ENCODE results near the gene WNT4. TPM values are rescaled to one million over a fixed set of nuclear protein-coding genes. Genes with fewer than 3 reads are reported as not detected.
A peak's percentile ranks its signal among the peaks of the same experiment; 100 is the strongest.

The WNT4 gene
- total and polyA plus RNA-seq, 9 of the 15 experiments (the other 6 are each of a cell fraction or from before 2014, with no cell fraction given), result 0.01 TPM; not detected in 8

DNA sequence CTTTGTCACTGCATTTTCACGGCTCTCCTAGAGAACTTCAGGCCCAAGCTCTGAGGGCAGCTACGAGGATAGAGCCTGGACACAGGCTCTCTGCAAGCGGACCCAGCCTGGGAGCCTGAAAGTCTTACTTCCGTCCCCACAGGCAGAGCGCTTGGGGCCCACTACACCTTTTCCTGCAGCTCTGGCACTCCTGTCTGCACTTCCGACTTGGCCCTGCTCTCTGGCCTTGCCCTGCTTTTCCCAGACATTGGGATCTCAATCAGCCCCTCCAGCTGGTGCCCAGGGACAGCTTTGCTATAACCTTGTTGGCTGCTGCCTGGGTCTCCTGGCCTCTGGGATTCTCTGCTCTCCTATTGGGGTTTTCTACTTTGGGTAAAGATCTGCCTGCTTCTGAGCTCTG, 27.6 kb downstream of the WNT4 start:
- H3K79me2 ChIP-seq (ENCODE audit: control insufficient read depth, insufficient read depth, low read length), result no peaks in the 10 kb centered on the region
- peaks cover 10% of the 10 kb centered on the region for H3K9me1 ChIP-seq (ENCODE audit: control insufficient read depth, insufficient read depth, low read length)
- H4K20me1 ChIP-seq (replicated peaks; ENCODE audit: control insufficient read depth, insufficient read depth, low read length), result peaks cover 28% of the 10 kb centered on the region
- peak overlapping the region in 1 of 2 experiments; percentile 72; a peak in 2 of 4 replicates for H3K9ac ChIP-seq (ENCODE audit: insufficient read depth in 1 of 2, low read depth in 2 of 2, low read length in 2 of 2)
- intact Hi-C loops (cut with micrococcal nuclease) (no loop called here), in situ Hi-C loops (cut with MboI) (no loop called here)
- CTCF ChIA-PET (ENCODE audit: low intra/inter-chr PET ratio), result no interaction called here
- peaks cover 0 to 32% of the 10 kb centered on the region in 2 experiments; a peak in 2 of 5 replicates for H3K4me1 ChIP-seq (replicated peaks in 1 of 2; ENCODE audit: control insufficient read depth in 2 of 2, insufficient read depth in 2 of 2, low read length in 2 of 2)
- H3K36me3 ChIP-seq (ENCODE audit: control insufficient read depth, insufficient read depth, low read length), result peaks cover 37% of the 10 kb centered on the region; the same call in 2 of the 3 replicates
- FAIRE-seq (no peak), DNase-seq (ENCODE audit: extremely low read depth in 1 of 4, low spot score in 3 of 4) (no peak), ATAC-seq (no peak; the same call in 2 of the 3 replicates)
- WGBS (ENCODE audit: insufficient coverage, low coverage, missing lambda C conversion rate), result 81% methylated on average over 6 of the region's 6 CpGs
- H3K4me2 ChIP-seq (ENCODE audit: insufficient read depth, low read length), result no peak overlapping the region
- no peak overlapping the region for H2AFZ ChIP-seq (ENCODE audit: low read depth, low read length)
- TF ChIP-seq NCOA4 (IDR thresholded peaks at IDR 0.05; ENCODE audit: partially characterized antibody) (no peak), HDAC1 (IDR thresholded peaks at IDR 0.05) (no peak), CCNT2 (IDR thresholded peaks at IDR 0.05; ENCODE audit: borderline replicate concordance, extremely low read depth, insufficient read length, low read depth, low read length) (no peak), FOSL1 (tag; conservative IDR thresholded peaks at IDR 0.05) (no peak), HEY1 (CRISPR knock-in tag; IDR thresholded peaks at IDR 0.05; ENCODE audit: borderline replicate concordance) (no peak), PHB (CRISPR knock-in tag; IDR thresholded peaks at IDR 0.05) (no peak), MYC (IDR thresholded peaks at IDR 0.05; ENCODE audit: low read depth, low read length) (no peak), MYC (CRISPR knock-in tag; IDR thresholded peaks at IDR 0.05; ENCODE audit: borderline replicate concordance, low read depth) (no peak), SIX5 (IDR thresholded peaks at IDR 0.05; ENCODE audit: borderline replicate concordance in 1 of 2, insufficient read depth in 1 of 2, low read depth in 1 of 2, low read length in 2 of 2) (no peak), RBM34 (IDR thresholded peaks at IDR 0.05; ENCODE audit: borderline replicate concordance, insufficient read depth, low read length) (no peak), SREBF2 (CRISPR knock-in tag; IDR thresholded peaks at IDR 0.05) (no peak)
- TF ChIP-seq, protein P1, sequence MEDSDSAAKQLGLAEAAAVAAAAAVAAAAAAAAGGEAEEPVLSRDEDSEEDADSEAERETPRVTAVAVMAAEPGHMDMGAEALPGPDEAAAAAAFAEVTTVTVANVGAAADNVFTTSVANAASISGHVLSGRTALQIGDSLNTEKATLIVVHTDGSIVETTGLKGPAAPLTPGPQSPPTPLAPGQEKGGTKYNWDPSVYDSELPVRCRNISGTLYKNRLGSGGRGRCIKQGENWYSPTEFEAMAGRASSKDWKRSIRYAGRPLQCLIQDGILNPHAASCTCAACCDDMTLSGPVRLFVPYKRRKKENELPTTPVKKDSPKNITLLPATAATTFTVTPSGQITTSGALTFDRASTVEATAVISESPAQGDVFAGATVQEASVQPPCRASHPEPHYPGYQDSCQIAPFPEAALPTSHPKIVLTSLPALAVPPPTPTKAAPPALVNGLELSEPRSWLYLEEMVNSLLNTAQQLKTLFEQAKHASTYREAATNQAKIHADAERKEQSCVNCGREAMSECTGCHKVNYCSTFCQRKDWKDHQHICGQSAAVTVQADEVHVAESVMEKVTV (CRISPR knock-in tag; IDR thresholded peaks at IDR 0.05), result no peak
- no peaks in the 10 kb centered on the region for H3K27me3 ChIP-seq (ENCODE audit: control insufficient read depth in 2 of 2, insufficient read depth in 2 of 2, low read length in 2 of 2)
- POLR2A ChIA-PET, result interaction anchor here (0.6 to 2.4 kb wide), 3 partner anchors 15 to 316 kb away, joined by 3 to 6 read pairs (median 5); no protein-coding TSS in a partner anchor
- no peaks in the 10 kb centered on the region for H3K9me3 ChIP-seq (replicated peaks; ENCODE audit: control insufficient read depth, insufficient read depth, low read depth, low read length)
- BruUV-seq (replicated peaks), result no TSS peak
- no peak overlapping the region for H3K4me3 ChIP-seq
- peak overlapping the region; percentile 8; the same call in 1 of the 3 replicates for H3K27ac ChIP-seq (ENCODE audit: extremely low read depth, low read depth, low read length)
